Astrocyte of the cerebellum (primary cell): Measurements from ENCODE around the gene LENEP.
A peak's percentile ranks its signal among the peaks of the same experiment; 100 is the strongest.

Experiments used
- DNase-seq: peaks from one replicate; pipeline ENCODE4 v3.0.0-alpha.2; 2011; ENCODE audit warnings: low read depth
- H3K4me3 ChIP-seq: 2 replicates; pipeline ENCODE4 v1.5.1; 2011; ENCODE audit warnings: mild to moderate bottlenecking, low read depth, low read length, moderate library complexity
- in situ Hi-C: cut with HindIII; loops from 2 replicates; pipeline ENCODE4 v1.10.0; 2017; ENCODE audit warnings: low sequenced_read_pairs
- TF ChIP-seq, protein P1 (sequence below): IDR thresholded peaks from 2 replicates; pipeline ENCODE4 v1.5.1; 2012; ENCODE audit warnings: low read length, low read depth, moderate library complexity, mild to moderate bottlenecking; ENCODE audit errors: missing control alignments

LENEP gene

DNA sequence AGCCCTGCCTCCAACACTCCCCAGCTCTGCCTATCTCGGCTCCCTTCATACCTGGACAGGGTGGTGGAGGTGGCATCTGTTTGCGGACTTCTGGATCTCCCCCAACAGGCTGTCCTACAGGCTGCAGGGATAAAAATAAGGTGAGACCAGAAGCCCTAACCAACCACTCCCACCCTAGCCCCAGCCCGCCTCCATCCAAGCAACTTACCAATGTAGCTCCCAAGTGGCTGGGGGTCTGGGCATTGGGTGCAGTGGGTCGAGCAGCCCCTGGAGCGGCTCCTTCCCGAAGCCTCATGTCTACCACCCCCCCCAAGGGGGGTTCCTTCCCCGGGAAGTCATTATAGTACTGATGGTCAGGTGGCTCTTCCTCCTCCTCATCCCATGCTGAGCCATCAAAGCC lies 27.3 kb upstream of the LENEP start:
- no peak overlapping the region for H3K4me3 ChIP-seq
- in situ Hi-C loops: no loop called here
- TF ChIP-seq, protein P1, sequence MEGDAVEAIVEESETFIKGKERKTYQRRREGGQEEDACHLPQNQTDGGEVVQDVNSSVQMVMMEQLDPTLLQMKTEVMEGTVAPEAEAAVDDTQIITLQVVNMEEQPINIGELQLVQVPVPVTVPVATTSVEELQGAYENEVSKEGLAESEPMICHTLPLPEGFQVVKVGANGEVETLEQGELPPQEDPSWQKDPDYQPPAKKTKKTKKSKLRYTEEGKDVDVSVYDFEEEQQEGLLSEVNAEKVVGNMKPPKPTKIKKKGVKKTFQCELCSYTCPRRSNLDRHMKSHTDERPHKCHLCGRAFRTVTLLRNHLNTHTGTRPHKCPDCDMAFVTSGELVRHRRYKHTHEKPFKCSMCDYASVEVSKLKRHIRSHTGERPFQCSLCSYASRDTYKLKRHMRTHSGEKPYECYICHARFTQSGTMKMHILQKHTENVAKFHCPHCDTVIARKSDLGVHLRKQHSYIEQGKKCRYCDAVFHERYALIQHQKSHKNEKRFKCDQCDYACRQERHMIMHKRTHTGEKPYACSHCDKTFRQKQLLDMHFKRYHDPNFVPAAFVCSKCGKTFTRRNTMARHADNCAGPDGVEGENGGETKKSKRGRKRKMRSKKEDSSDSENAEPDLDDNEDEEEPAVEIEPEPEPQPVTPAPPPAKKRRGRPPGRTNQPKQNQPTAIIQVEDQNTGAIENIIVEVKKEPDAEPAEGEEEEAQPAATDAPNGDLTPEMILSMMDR: no peak
- no peak for DNase-seq

DNA sequence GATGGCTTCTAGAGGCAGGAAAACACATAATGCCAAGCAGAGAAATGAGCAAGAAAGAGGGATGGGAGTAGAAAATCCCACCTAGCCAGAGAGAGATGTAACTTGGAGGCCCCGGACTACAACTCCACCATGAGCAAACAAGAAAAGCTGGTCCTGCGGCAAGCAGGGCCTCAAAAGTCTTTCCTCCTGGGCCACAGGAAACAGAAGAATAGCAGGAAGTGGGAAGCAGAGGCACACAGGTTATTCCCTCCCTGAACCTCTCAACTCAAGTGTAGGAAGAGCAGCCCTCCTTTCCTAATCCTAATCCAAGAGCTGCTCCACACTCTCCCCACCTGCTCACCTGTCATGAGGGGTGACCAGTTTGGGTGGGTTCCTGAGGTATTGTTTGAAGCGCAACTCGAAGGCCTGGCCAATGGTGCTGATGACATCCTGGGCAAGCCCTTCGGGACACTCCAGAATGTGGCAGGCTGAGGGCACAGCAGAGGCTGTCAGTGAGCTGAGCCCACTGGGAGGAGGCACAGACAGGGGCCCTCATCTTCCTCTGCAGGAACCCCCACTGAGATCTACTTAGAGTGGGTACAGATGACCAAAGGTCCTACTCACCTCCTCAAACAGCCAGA lies 25.9 kb upstream of the LENEP start:
- TF ChIP-seq, protein P1: no peak
- no peak for DNase-seq
- peak overlapping the region; percentile 81 for H3K4me3 ChIP-seq
- in situ Hi-C loops: no loop called here

DNA sequence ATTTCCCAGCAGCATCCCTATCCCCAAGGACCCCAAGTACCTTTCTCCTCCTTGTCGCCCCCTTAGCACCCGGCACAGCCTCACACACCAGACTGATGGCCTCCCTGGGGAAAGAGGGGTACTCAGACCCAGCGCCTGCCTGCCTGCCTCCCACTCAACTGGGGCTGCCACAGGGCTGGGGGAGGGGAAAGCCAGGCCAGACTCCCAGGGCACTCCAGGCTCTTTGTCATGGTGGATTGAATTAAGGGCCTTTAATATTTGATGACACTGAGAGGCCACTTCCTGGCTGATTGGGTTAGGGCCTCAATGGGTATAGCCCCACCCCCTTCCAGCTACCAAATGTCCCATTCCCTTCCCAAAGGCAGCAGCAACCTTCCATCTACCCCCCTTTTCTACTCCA lies 24.7 kb upstream of the LENEP start:
- TF ChIP-seq, protein P1: no peak
- peak overlapping the region; percentile 81 for H3K4me3 ChIP-seq
- in situ Hi-C loops: no loop called here
- DNase-seq: no peak

DNA sequence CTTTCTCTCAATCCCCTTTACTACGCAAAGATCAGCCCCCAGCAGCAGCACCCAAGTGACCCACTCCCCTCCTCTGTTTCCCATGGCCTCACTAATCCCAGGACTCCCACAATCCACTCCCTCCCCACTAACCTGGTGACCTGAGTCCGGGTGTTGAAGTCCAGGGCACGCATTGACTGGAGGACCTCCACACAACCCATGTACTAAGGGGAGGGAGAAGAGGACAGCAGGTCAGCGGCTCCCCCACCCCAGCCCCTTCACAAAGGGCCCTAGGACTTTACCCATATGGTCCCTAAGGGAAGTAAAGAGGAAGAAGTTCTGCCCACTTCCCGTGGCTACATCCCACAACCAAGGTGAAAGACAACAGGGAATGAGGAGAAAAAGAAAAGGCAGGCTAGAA lies 24.1 kb upstream of the LENEP start:
- peak overlapping the region; percentile 81 for H3K4me3 ChIP-seq
- TF ChIP-seq, protein P1: no peak
- in situ Hi-C loops: no loop called here
- no peak for DNase-seq

DNA sequence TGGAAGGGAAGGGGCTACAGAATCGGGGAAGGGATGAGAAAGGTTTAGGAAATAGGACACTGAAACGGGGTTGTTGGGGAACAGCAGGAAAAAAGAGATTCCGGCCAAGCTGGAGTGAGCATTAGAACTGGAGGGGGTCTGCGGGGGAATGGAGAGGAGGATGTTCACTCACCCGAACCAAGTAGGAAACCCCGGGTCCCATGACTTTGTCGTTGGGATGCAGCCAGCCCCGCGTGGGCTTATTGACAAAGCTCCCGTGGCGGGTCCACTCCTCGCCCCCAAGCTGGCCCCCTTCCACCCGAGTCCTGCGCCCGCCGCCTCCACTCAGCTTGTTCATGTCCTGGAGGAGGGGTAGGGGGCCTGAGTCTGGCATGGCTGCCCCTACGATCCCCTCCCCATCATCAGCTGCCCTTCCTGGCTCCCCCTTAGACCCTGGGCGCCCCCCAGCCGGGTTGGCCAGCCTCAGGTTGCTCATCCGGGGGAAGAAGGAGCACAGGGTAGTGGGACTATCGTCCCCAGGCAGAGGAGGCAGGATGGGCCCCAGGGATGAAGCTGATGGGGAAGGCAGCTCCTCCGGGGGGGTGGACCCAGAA lies 23.4 kb upstream of the LENEP start:
- in situ Hi-C loops: no loop called here
- peak overlapping the region; percentile 81 for H3K4me3 ChIP-seq
- no peak for DNase-seq

DNA sequence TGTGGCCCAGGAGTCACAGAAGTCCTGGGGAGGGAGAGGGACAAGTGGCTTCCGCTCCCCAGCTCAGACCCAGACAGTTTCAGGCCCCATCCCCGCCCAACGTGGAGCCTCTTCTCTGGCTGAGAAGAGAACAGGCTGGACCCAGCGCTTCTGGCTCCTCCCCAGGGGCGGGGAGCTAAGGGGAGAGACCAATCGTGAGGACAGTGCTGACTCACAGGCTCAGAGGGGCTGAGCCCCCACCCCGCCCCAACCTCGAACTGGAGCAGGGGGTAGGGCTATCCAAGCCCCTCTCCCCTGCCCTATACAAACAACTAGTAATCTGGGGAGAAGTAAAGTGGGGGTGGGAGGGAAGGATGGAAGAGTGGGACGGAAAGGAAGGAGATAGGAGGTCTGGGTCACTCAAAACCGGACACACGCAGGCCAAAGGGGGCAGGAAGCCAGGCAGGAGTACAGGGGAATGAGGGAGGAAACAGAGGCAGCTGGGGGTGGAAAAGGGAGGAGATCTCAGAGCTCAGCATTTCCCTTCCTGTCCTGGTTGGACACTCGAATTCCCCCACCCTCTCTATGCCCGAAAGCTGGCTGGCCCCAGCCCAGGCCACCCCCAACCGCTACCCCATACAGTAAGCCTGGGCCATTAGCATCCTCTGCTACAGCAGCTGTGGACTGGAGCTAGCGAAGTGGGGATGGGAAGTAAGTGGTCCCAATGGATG lies 22.6 kb upstream of the LENEP start, which contains the start of gene SHC1:
TSS of gene SHC1 (minus strand) at position 117 of the 710 bp plus-strand sequence. CDS start 221 bp downstream, outside the sequence.
- peak within 1 kb of the TSS; percentile 81 for H3K4me3 ChIP-seq
- in situ Hi-C loops: no loop called here
- DNase-seq: peak; percentile 83
- TF ChIP-seq, protein P1: no peak

More for the DNA sequence above, 23.4 kb upstream of the LENEP start:
- TF ChIP-seq, protein P1: no peak
